Liver (tissue), 9 donors: ENCODE results near the gene KLF6. TPM values are rescaled to one million over a fixed set of nuclear protein-coding genes. Genes with fewer than 3 reads are reported as not detected.

Experiments used
- DNase-seq: peaks from one replicate; pipeline ENCODE4 v3.0.0-alpha.2; 2017; ENCODE audit warnings: low spot score
- H3K27ac ChIP-seq, 2 donors: one replicate each; pipeline ENCODE4 v1.7.0; 2013; ENCODE audit warnings: inconsistent platforms in 2 of 2, low read length in 2 of 2, control low read depth in 1 of 2, low read depth in 1 of 2, mild to moderate bottlenecking in 1 of 2
- H3K27me3 ChIP-seq, 4 donors: one replicate each; pipeline versions ENCODE4 v1.6.1 to v1.7.0; 2013; ENCODE audit warnings: low read length in 3 of 4, inconsistent platforms in 1 of 4, mild to moderate bottlenecking in 1 of 4, moderate library complexity in 1 of 4; ENCODE audit not compliant: control insufficient read depth in 4 of 4, insufficient read depth in 4 of 4
- H3K36me3 ChIP-seq, 4 donors: one replicate each; pipeline versions ENCODE4 v1.6.1 to v1.7.0; 2013; ENCODE audit warnings: low read length in 3 of 4, mild to moderate bottlenecking in 3 of 4, low read depth in 1 of 4, moderate library complexity in 1 of 4; ENCODE audit not compliant: control insufficient read depth in 4 of 4, insufficient read depth in 3 of 4
- H3K4me1 ChIP-seq, 4 donors: one replicate each; pipeline versions ENCODE4 v1.6.1 to v1.7.0; 2013; ENCODE audit warnings: low read length in 3 of 4, mild to moderate bottlenecking in 3 of 4, moderate library complexity in 1 of 4; ENCODE audit not compliant: control insufficient read depth in 4 of 4, insufficient read depth in 4 of 4
- H3K4me3 ChIP-seq, 3 donors: one replicate each; pipeline versions ENCODE4 v1.6.1 to v1.7.0; 2013; ENCODE audit warnings: low read length in 3 of 3, control low read depth in 1 of 3, low read depth in 1 of 3, mild to moderate bottlenecking in 1 of 3
- H3K9ac ChIP-seq, 2 donors: one replicate each; pipeline ENCODE4 v1.7.0; 2013; ENCODE audit warnings: low read length in 2 of 2, mild to moderate bottlenecking in 2 of 2, moderate library complexity in 2 of 2, control low read depth in 1 of 2, low read depth in 1 of 2
- H3K9me3 ChIP-seq, 4 donors: one replicate each; pipeline versions ENCODE4 v1.6.1 to v1.7.0; 2013; ENCODE audit warnings: low read length in 3 of 4; ENCODE audit not compliant: control insufficient read depth in 4 of 4
- EGR1 ChIP-seq, 2 donors: IDR thresholded peaks; 2 replicates each; pipeline ENCODE4 v1.6.1; 2016 to 2018; ENCODE audit warnings: antibody characterized with exemption in 2 of 2, low read depth in 2 of 2
- FOXA2 ChIP-seq: IDR thresholded peaks from 2 replicates; pipeline ENCODE4 v1.6.1; 2016; ENCODE audit warnings: antibody characterized with exemption
- GABPA ChIP-seq, 2 donors: IDR thresholded peaks in 1 of 2; conservative IDR thresholded peaks in 1 of 2; 2 replicates each; pipeline ENCODE4 v1.6.1; 2016; ENCODE audit warnings: antibody characterized with exemption in 2 of 2, mild to moderate bottlenecking in 1 of 2, moderate library complexity in 1 of 2
- HNF4A ChIP-seq, 2 donors: conservative IDR thresholded peaks; 2 replicates each; pipeline ENCODE4 v1.6.1; 2016; ENCODE audit warnings: antibody characterized with exemption in 2 of 2, mild to moderate bottlenecking in 2 of 2
- HNF4G ChIP-seq: IDR thresholded peaks from 2 replicates; pipeline ENCODE4 v1.6.1; 2016; ENCODE audit warnings: antibody characterized with exemption
- MAX ChIP-seq: IDR thresholded peaks from 2 replicates; pipeline ENCODE4 v1.6.1; 2016; ENCODE audit warnings: antibody characterized with exemption
- NR2F2 ChIP-seq: IDR thresholded peaks from 2 replicates; pipeline ENCODE4 v1.6.1; 2016; ENCODE audit warnings: antibody characterized with exemption
- RAD21 ChIP-seq, 2 donors: IDR thresholded peaks; 2 replicates each; pipeline ENCODE4 v1.6.1; 2016; ENCODE audit warnings: antibody characterized with exemption in 2 of 2, mild to moderate bottlenecking in 2 of 2
- REST ChIP-seq: IDR thresholded peaks from 2 replicates; pipeline ENCODE4 v1.6.1; 2016; ENCODE audit warnings: antibody characterized with exemption, mild to moderate bottlenecking
- SP1 ChIP-seq: IDR thresholded peaks from 2 replicates; pipeline ENCODE4 v1.6.1; 2018; ENCODE audit warnings: antibody characterized with exemption, mild to moderate bottlenecking
- TAF1 ChIP-seq: conservative IDR thresholded peaks from 2 replicates; pipeline ENCODE4 v1.6.1; 2016; ENCODE audit warnings: antibody characterized with exemption, mild to moderate bottlenecking
- YY1 ChIP-seq: IDR thresholded peaks from 2 replicates; pipeline ENCODE4 v1.6.1; 2016; ENCODE audit warnings: antibody characterized with exemption, mild to moderate bottlenecking
- ZBTB33 ChIP-seq: IDR thresholded peaks from 2 replicates; pipeline ENCODE4 v1.6.1; 2016; ENCODE audit warnings: antibody characterized with exemption
- WGBS: extraction: QIAGEN DNeasy Blood & Tissue Kit; methylation state at CpG from one replicate; pipeline ENCODE4 v1.1.7; 2013; 5-methylcytosine and 5-hydroxymethylcytosine counted together
- polyA plus RNA-seq, 2 donors: library from polyadenylated mRNA; stranded (reverse) in 1 of 2; unstranded in 1 of 2; fragments of 200-250 nt in 1 of 2; fragments of >200 nt in 1 of 2; fragmentation: Nextera tagmentation in 1 of 2; extraction: Ambion mirVana in 1 of 2; gene quantifications; one replicate each; pipeline versions ENCODE4 v1.2.1 to v1.2.3, GENCODE V29; 2013 to 2015
- total RNA-seq, 2 donors: library from RNA; depleted of rRNA; stranded (reverse); fragments of >200 nt; gene quantifications; one replicate each; pipeline ENCODE4 v1.2.3, GENCODE V29; 2014
- TF ChIP-seq, protein P1 (sequence below): fragments of 150-350 bp; IDR thresholded peaks from 2 replicates; pipeline ENCODE4 v1.5.1; 2017; ENCODE audit warnings: improper control_type of control experiment, low read depth, low read length; ENCODE audit not compliant: missing input control
- TF ChIP-seq, protein P2 (sequence below): IDR thresholded peaks from 2 replicates; pipeline ENCODE4 v1.6.1; 2016; ENCODE audit warnings: antibody characterized with exemption
- donor health status: healthy.
- donor health status: healthy.
- donor health status: healthy.
- donor health status: healthy.
- donor health status: healthy.

KLF6 gene
- total and polyA plus RNA-seq, 4 donors = 11.0 to 124 (median 22.2) TPM

- no peak for TF ChIP-seq TAF1
Observed at GRCh38 chr10:3758491-3758970, 26.5 kb downstream of the KLF6 start (continued).

DNA sequence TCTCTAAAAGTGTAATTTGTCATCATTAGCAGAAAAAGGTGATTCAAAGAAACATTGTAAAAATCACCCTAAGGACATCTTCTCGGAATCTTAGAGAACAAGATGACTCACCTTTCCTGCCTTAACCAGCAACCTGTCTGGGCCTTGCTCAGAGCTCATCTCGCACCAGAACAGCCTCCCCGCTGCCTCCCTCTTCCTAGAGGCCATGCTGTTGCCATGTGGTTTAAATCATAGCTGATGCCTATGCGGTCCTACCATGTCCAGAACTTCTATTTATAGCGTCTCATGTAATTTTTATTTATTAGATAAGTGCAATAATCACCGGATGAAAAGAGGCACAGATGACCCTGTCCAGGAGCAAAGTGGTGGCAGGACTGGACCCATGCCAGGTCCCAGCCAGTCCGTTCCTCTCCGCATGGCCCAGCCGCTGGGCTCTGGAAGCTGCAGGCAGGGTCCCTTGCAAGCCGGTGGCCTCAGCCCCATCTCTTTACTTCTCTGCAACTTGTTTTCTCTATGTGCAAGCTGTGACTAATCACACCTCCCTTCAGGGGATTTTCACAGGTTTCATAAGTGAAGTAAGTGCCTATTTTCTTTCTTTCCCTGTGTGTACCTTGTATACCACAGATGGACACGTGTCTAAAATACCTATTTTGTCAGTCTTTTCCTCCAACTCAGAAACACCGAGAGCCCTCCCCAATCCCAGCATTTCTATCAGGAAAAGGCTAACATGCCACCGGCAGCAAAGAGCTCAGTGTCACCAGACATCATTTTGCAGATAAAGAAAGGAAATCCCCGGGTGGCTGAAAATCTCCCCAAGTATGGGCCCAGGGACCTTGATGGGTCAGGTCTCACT is 27.1 kb downstream of the KLF6 start:
- TF ChIP-seq TAF1 = no peak
- TF ChIP-seq, protein P1, sequence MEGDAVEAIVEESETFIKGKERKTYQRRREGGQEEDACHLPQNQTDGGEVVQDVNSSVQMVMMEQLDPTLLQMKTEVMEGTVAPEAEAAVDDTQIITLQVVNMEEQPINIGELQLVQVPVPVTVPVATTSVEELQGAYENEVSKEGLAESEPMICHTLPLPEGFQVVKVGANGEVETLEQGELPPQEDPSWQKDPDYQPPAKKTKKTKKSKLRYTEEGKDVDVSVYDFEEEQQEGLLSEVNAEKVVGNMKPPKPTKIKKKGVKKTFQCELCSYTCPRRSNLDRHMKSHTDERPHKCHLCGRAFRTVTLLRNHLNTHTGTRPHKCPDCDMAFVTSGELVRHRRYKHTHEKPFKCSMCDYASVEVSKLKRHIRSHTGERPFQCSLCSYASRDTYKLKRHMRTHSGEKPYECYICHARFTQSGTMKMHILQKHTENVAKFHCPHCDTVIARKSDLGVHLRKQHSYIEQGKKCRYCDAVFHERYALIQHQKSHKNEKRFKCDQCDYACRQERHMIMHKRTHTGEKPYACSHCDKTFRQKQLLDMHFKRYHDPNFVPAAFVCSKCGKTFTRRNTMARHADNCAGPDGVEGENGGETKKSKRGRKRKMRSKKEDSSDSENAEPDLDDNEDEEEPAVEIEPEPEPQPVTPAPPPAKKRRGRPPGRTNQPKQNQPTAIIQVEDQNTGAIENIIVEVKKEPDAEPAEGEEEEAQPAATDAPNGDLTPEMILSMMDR = no peak
- TF ChIP-seq RAD21 (IDR thresholded peaks at IDR 0.05) = no peak
- no peak for TF ChIP-seq YY1
- TF ChIP-seq EGR1 (IDR thresholded peaks at IDR 0.05; ENCODE audit: low read depth in 2 of 2) = no peak
- TF ChIP-seq MAX = no peak
- TF ChIP-seq, protein P2, sequence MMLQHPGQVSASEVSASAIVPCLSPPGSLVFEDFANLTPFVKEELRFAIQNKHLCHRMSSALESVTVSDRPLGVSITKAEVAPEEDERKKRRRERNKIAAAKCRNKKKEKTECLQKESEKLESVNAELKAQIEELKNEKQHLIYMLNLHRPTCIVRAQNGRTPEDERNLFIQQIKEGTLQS = no peak
- TF ChIP-seq NR2F2 = no peak
- no peak for TF ChIP-seq GABPA (IDR thresholded peaks at IDR 0.05 in 1 of 2, conservative IDR thresholded peaks at IDR 0.05 in 1 of 2)
- no peak for TF ChIP-seq HNF4A (conservative IDR thresholded peaks at IDR 0.05)
- no peak for TF ChIP-seq FOXA2
- no peak for TF ChIP-seq REST
- TF ChIP-seq ZBTB33 = no peak
- no peak for TF ChIP-seq HNF4G
- no peak for TF ChIP-seq SP1
- Histone ChIP-seq H3K4me1 (peaks cover 0 to 1% (median 0%) of the 10 kb centered on the region in 4 donors), H3K4me3 (no peak overlapping the region), H3K27me3 (no peaks in the 10 kb centered on the region), H3K36me3 (no peaks in the 10 kb centered on the region), H3K9ac (no peak overlapping the region), H3K9me3 (no peaks in the 10 kb centered on the region), H3K27ac (no peak overlapping the region)
- DNase-seq = no peak
- 77% methylated on average over 14 of the region's 14 CpGs for WGBS
